HG02970 (cell line): ENCODE measurements around the gene CHST12.

Experiments
- ATAC-seq: cut with Tn5 transposase; IDR thresholded peaks from one replicate; pipeline ENCODE4 v1.9.1; 2021; ENCODE audit warnings: mild to moderate bottlenecking, moderate library complexity, moderate number of reproducible peaks; ENCODE audit not compliant: unreplicated experiment, low FRiP score

Gene CHST12

GRCh38 chr7:2495418-2496299 is 92.2 kb downstream of the CHST12 start:
- ATAC-seq, result no peak

- ATAC-seq, result no peak
These were observed 93.0 kb downstream of the CHST12 start for GRCh38 chr7:2496375-2496774.

- no peak for ATAC-seq
These were observed 93.7 kb downstream of the CHST12 start for GRCh38 chr7:2497065-2497464.

- ATAC-seq, result no peak
These were observed 94.3 kb downstream of the CHST12 start for GRCh38 chr7:2497500-2498336.
